Gastrocnemius medialis (tissue), 4 donors: Measurements from ENCODE around the gene ALK. TPM values are rescaled to one million over a fixed set of nuclear protein-coding genes. Genes with fewer than 3 reads are reported as not detected.

Experiments
- ATAC-seq, 2 donors: fragments of 150-250 bp; one replicate each; pipeline ENCODE4 v1.9.1; 2016
- DNase-seq, 2 donors: peaks; one replicate each; pipeline ENCODE4 v3.0.0-alpha.2; 2019
- H3K27ac ChIP-seq, 4 donors: fragments of 200-600 bp; sonication (generic); 1 replicate in 1 of 4; 2 replicates in 3 of 4; pipeline ENCODE4 v1.5.1; 2016 to 2018; ENCODE audit warnings: mild to moderate bottlenecking in 2 of 4, moderate library complexity in 1 of 4
- H3K27me3 ChIP-seq, 3 donors: fragments of 200-600 bp; sonication (generic) in 2 of 3; 1 replicate in 1 of 3; 2 replicates in 2 of 3; pipeline versions ENCODE4 v1.5.1 to v1.6.0; 2016 to 2019; ENCODE audit warnings: mild to moderate bottlenecking in 1 of 3, moderate library complexity in 1 of 3
- H3K36me3 ChIP-seq, 2 donors: fragments of 200-600 bp; sonication (generic) in 1 of 2; one replicate each; pipeline ENCODE4 v1.5.1; 2017 to 2018
- H3K4me1 ChIP-seq, 2 donors: fragments of 200-600 bp; sonication (generic) in 1 of 2; one replicate each; pipeline ENCODE4 v1.5.1; 2016 to 2017; ENCODE audit warnings: mild to moderate bottlenecking in 2 of 2
- H3K4me3 ChIP-seq, 4 donors: fragments of 200-600 bp; sonication (generic) in 3 of 4; 1 replicate in 1 of 4; 2 replicates in 3 of 4; pipeline ENCODE4 v1.5.1; 2016 to 2019; ENCODE audit warnings: mild to moderate bottlenecking in 2 of 4
- H3K9me3 ChIP-seq, 3 donors: fragments of 200-600 bp; sonication (generic) in 2 of 3; 1 replicate in 1 of 3; 2 replicates in 2 of 3; pipeline ENCODE4 v1.5.1; 2016 to 2019
- CTCF ChIP-seq, 5 experiments: fragments of 450-650 bp in 3 of 5; fragments of 200-600 bp in 2 of 5; sonication (generic) in 2 of 5; IDR thresholded peaks in 4 of 5; conservative IDR thresholded peaks in 1 of 5; 1 replicate in 4 of 5; 2 replicates in 1 of 5; pipeline ENCODE4 v1.5.1; 2016 to 2019; ENCODE audit warnings: antibody characterized with exemption in 5 of 5, mild to moderate bottlenecking in 3 of 5, moderate library complexity in 3 of 5
- POLR2A ChIP-seq, 2 donors: fragments of 450-650 bp; IDR thresholded peaks; one replicate each; pipeline ENCODE4 v1.6.1; 2017; ENCODE audit warnings: antibody characterized with exemption in 2 of 2, mild to moderate bottlenecking in 2 of 2, moderate library complexity in 2 of 2
- in situ Hi-C, 4 donors: fragments of 200-750 bp; cut with MboI; loops; one replicate each; pipeline versions ENCODE4 v1.15.0 to v1.8.0; 2017; ENCODE audit warnings: low sequenced_read_pairs in 4 of 4
- intact Hi-C: fragments of 100-400 bp; cut with DNase I; formaldehyde crosslinking; loops from one replicate; pipeline ENCODE4 v1.15.1; 2023; ENCODE audit warnings: low total_unique reads
- total RNA-seq, 4 donors: library from RNA; depleted of rRNA; stranded (reverse); fragments of >200 nt; gene quantifications; one replicate each; pipeline versions ENCODE4 v1.1.0 to v1.2.3, GENCODE V29; 2016

Gene ALK
- total RNA-seq, 4 donors from 2014 or later = not detected

GRCh38 chr2:29325544-29325943 is 595.8 kb downstream of the ALK start:
- Histone ChIP-seq H3K27me3 (peaks cover 0 to 4% (median 0%) of the 10 kb centered on the region in 3 donors), H3K36me3 (no peaks in the 10 kb centered on the region), H3K4me3 (no peak overlapping the region), H3K4me1 (no peaks in the 10 kb centered on the region), H3K9me3 (no peaks in the 10 kb centered on the region), H3K27ac (no peak overlapping the region)
- intact Hi-C loops = no loop called here
- ATAC-seq (no peak), DNase-seq (no peak)
- in situ Hi-C loops = no loop called here
- TF ChIP-seq CTCF (IDR thresholded peaks at IDR 0.05 in 4 of 5, conservative IDR thresholded peaks at IDR 0.05 in 1 of 5) = no peak
- no peak for TF ChIP-seq POLR2A (IDR thresholded peaks at IDR 0.05)

- Histone ChIP-seq H3K27me3 (peaks cover 0 to 4% (median 0%) of the 10 kb centered on the region in 3 donors), H3K36me3 (no peaks in the 10 kb centered on the region), H3K27ac (no peak overlapping the region), H3K4me3 (no peak overlapping the region), H3K9me3 (no peaks in the 10 kb centered on the region), H3K4me1 (no peaks in the 10 kb centered on the region)
- TF ChIP-seq CTCF (IDR thresholded peaks at IDR 0.05 in 4 of 5, conservative IDR thresholded peaks at IDR 0.05 in 1 of 5) (no peak), POLR2A (IDR thresholded peaks at IDR 0.05) (no peak)
- in situ Hi-C loops = no loop called here
- no peak for ATAC-seq
- DNase-seq = no peak
- intact Hi-C loops = no loop called here
Measured at GRCh38 chr2:29323961-29324360, 597.4 kb downstream of the ALK start.

- no peaks in the 10 kb centered on the region for H3K4me1 ChIP-seq
- H3K9me3 ChIP-seq = no peaks in the 10 kb centered on the region
- peaks cover 0 to 4% (median 0%) of the 10 kb centered on the region in 3 donors for H3K27me3 ChIP-seq
- DNase-seq = no peak
- H3K36me3 ChIP-seq = no peaks in the 10 kb centered on the region
- intact Hi-C loops (no loop called here), in situ Hi-C loops (no loop called here)
- TF ChIP-seq POLR2A (IDR thresholded peaks at IDR 0.05) (no peak), CTCF (IDR thresholded peaks at IDR 0.05 in 4 of 5, conservative IDR thresholded peaks at IDR 0.05 in 1 of 5) (no peak)
- no peak overlapping the region for H3K27ac ChIP-seq
- no peak overlapping the region for H3K4me3 ChIP-seq
- ATAC-seq = no peak
Measured at GRCh38 chr2:29323301-29323700, 598.1 kb downstream of the ALK start.

GRCh38 chr2:29322011-29322410 is 599.4 kb downstream of the ALK start:
- TF ChIP-seq POLR2A (IDR thresholded peaks at IDR 0.05) (no peak), CTCF (IDR thresholded peaks at IDR 0.05 in 4 of 5, conservative IDR thresholded peaks at IDR 0.05 in 1 of 5) (no peak)

More at GRCh38 chr2:29322011-29322410, 599.4 kb downstream of the ALK start:
- DNase-seq (no peak), ATAC-seq (no peak)
- no peaks in the 10 kb centered on the region for H3K9me3 ChIP-seq
- in situ Hi-C loops (no loop called here), intact Hi-C loops (no loop called here)
- no peak overlapping the region for H3K4me3 ChIP-seq
- H3K4me1 ChIP-seq = no peaks in the 10 kb centered on the region
- no peak overlapping the region for H3K27ac ChIP-seq
- no peaks in the 10 kb centered on the region for H3K36me3 ChIP-seq
- H3K27me3 ChIP-seq = peaks cover 0 to 4% (median 0%) of the 10 kb centered on the region in 3 donors
